NCI-H69 (cell line): ENCODE measurements around the gene RNF215.
"Not testable (repeated sequence)": the region's sequence is repeated elsewhere in the genome, so short reads cannot be mapped to it uniquely, and the experiment has no call there.

ENCODE experiments used
- DNase-seq: peaks from one replicate; lab custom pipeline; 2025; lab: John Stamatoyannopoulos, UW

Gene RNF215

GRCh38 chr22:30421695-30422480 lies 34.7 kb upstream of the RNF215 start:
- no peak for DNase-seq

GRCh38 chr22:30420347-30421125 lies 33.3 kb upstream of the RNF215 start:
- DNase-seq: no peak

GRCh38 chr22:30416837-30417236 lies 29.6 kb upstream of the RNF215 start:
- no peak for DNase-seq

GRCh38 chr22:30416403-30416802 lies 29.2 kb upstream of the RNF215 start:
- DNase-seq: no peak

- no peak for DNase-seq
These were observed 27.4 kb upstream of the RNF215 start for GRCh38 chr22:30414525-30415047.

GRCh38 chr22:30413745-30414524 lies 26.7 kb upstream of the RNF215 start:
- DNase-seq: no peak

GRCh38 chr22:30413001-30413400 lies 25.8 kb upstream of the RNF215 start:
- no peak for DNase-seq

- no peak for DNase-seq
These were observed 24.6 kb upstream of the RNF215 start for GRCh38 chr22:30411780-30412179.

GRCh38 chr22:30408388-30409102 lies 21.3 kb upstream of the RNF215 start:
- DNase-seq: no peak

GRCh38 chr22:30406400-30406799 lies 19.2 kb upstream of the RNF215 start:
- no peak for DNase-seq

GRCh38 chr22:30405731-30406130 lies 18.5 kb upstream of the RNF215 start:
- no peak for DNase-seq

- no peak for DNase-seq
These were observed 17.1 kb upstream of the RNF215 start for GRCh38 chr22:30404307-30404706.

GRCh38 chr22:30402766-30403104 lies 15.5 kb upstream of the RNF215 start:
- not testable (repeated sequence) for DNase-seq

GRCh38 chr22:30402028-30402765 lies 15.0 kb upstream of the RNF215 start:
- DNase-seq: no peak

- DNase-seq: not testable (repeated sequence)
These were observed 13.8 kb upstream of the RNF215 start for GRCh38 chr22:30401024-30401423.

GRCh38 chr22:30400159-30400558 lies 12.9 kb upstream of the RNF215 start:
- no peak for DNase-seq

- no peak for DNase-seq
These were observed 12.5 kb upstream of the RNF215 start for GRCh38 chr22:30399718-30400117.

- DNase-seq: no peak
These were observed 11.8 kb upstream of the RNF215 start for GRCh38 chr22:30398685-30399680.
